ENCODE data around the gene SETD5. TPM values are rescaled to one million over a fixed set of nuclear protein-coding genes. Genes with fewer than 3 reads are reported as not detected.
A peak's percentile ranks its signal among the peaks of the same experiment; 100 is the strongest.

The SETD5 gene
- total and polyA plus RNA-seq, 12 donors = 35.3 to 135 (median 84.6) TPM

- TF ChIP-seq CTCF (IDR thresholded peaks at IDR 0.05) (peak; percentile 32 to 70 (median 54)), POLR2A (IDR thresholded peaks at IDR 0.05) (peak; percentile 40 to 82)
- Histone ChIP-seq H3K9me3 (replicated peaks in 1 of 3) (no peaks in the 10 kb centered on the region), H3K27ac (peak overlapping the region; percentile 64 to 85 (median 83)), H3K27me3 (no peaks in the 10 kb centered on the region), H3K36me3 (replicated peaks in 1 of 2) (peaks cover 0 to 18% of the 10 kb centered on the region in 2 donors), H3K4me3 (peak overlapping the region in 1 of 4 donors; percentile 7), H3K4me1 (replicated peaks in 1 of 2) (peaks cover 26 to 63% of the 10 kb centered on the region in 2 donors)
- DNase-seq = peak; percentile 90 to 97 (median 91)
- intact Hi-C loops (cut with DNase I) = no loop called here
- 10 to 12% (median 11%) methylated on average over 5 of the region's 5 CpGs for WGBS, 4 donors
Measured at GRCh38 chr3:9422712-9423424, 25.5 kb downstream of the SETD5 start.

- DNase-seq = no peak
- intact Hi-C loops (cut with DNase I) = loop anchor here in 1 of 2 donors (5.0 kb wide), 1 partner anchor 36 kb away; no protein-coding TSS in a partner anchor
- TF ChIP-seq POLR2A (IDR thresholded peaks at IDR 0.05) (no peak), CTCF (IDR thresholded peaks at IDR 0.05) (no peak)
- Histone ChIP-seq H3K4me1 (replicated peaks in 1 of 2) (peaks cover 13 to 38% of the 10 kb centered on the region in 2 donors), H3K27me3 (no peaks in the 10 kb centered on the region), H3K9me3 (replicated peaks in 1 of 3) (no peaks in the 10 kb centered on the region), H3K27ac (peak overlapping the region in 1 of 5 donors; percentile 13), H3K4me3 (no peak overlapping the region), H3K36me3 (replicated peaks in 1 of 2) (peaks cover 0 to 71% of the 10 kb centered on the region in 2 donors)
Measured at GRCh38 chr3:9428411-9428810, 31.0 kb downstream of the SETD5 start.

- peaks cover 22 to 27% of the 10 kb centered on the region in 2 donors for H3K4me1 ChIP-seq (replicated peaks in 1 of 2)
- H3K27ac ChIP-seq = no peak overlapping the region
- intact Hi-C loops (cut with DNase I) = no loop called here
- TF ChIP-seq CTCF (IDR thresholded peaks at IDR 0.05) = no peak
- TF ChIP-seq POLR2A (IDR thresholded peaks at IDR 0.05) = no peak
- peaks cover 0 to 94% of the 10 kb centered on the region in 2 donors for H3K36me3 ChIP-seq (replicated peaks in 1 of 2)
- no peaks in the 10 kb centered on the region for H3K9me3 ChIP-seq (replicated peaks in 1 of 3)
- no peak for DNase-seq
- no peaks in the 10 kb centered on the region for H3K27me3 ChIP-seq
- H3K4me3 ChIP-seq = no peak overlapping the region
- 96 to 98% (median 96%) methylated on average over 3 of the region's 3 CpGs for WGBS, 4 donors
Measured at GRCh38 chr3:9430733-9431132, 33.3 kb downstream of the SETD5 start.

GRCh38 chr3:9433627-9434521 is 36.5 kb downstream of the SETD5 start:
- intact Hi-C loops (cut with DNase I) = no loop called here
- H3K27ac ChIP-seq = peak overlapping the region; percentile 29 to 85 (median 52)
- H3K9me3 ChIP-seq (replicated peaks in 1 of 3) = no peaks in the 10 kb centered on the region
- no peak for TF ChIP-seq POLR2A (IDR thresholded peaks at IDR 0.05)
- no peak for TF ChIP-seq CTCF (IDR thresholded peaks at IDR 0.05)
- peak overlapping the region in 1 of 4 donors; percentile 8 for H3K4me3 ChIP-seq
- H3K27me3 ChIP-seq = no peaks in the 10 kb centered on the region
- DNase-seq = peak in 6 of 7 donors; percentile 35 to 72 (median 42)
- peaks cover 22 to 25% of the 10 kb centered on the region in 2 donors for H3K4me1 ChIP-seq (replicated peaks in 1 of 2)
- 52 to 59% (median 56%) methylated on average over 15 of the region's 15 CpGs for WGBS, 4 donors
- H3K36me3 ChIP-seq (replicated peaks in 1 of 2) = peaks cover 0 to 98% of the 10 kb centered on the region in 2 donors
